Measurements from ENCODE around the gene CNTFR.
"Not testable (repeated sequence)": the region's sequence is repeated elsewhere in the genome, so short reads cannot be mapped to it uniquely, and the experiment has no call there.

The CNTFR gene

GRCh38 chr9:34589636-34590380, at the start of gene CNTFR:
Gene CNTFR (minus strand): TSS chr9:34589724. CDS start chr9:34568981, 20,743 bp downstream.
- no peak for DNase-seq

- not testable (repeated sequence) for DNase-seq
Measured at GRCh38 chr9:34639322-34639721, 49.8 kb upstream of the CNTFR start.

- no peak for DNase-seq
Measured at GRCh38 chr9:34638138-34638445, 48.6 kb upstream of the CNTFR start.

- DNase-seq, result peak; percentile 89 to 96
Measured at GRCh38 chr9:34637356-34638137, 48.0 kb upstream of the CNTFR start, which contains the start of gene SIGMAR1. Gene SIGMAR1 (minus strand): TSS chr9:34637787. CDS start chr9:34637697, 90 bp downstream.

- DNase-seq, result peak in 1 of 2 donors; percentile 15
Measured at GRCh38 chr9:34636791-34637355, 47.3 kb upstream of the CNTFR start.

- no peak for DNase-seq
Measured at GRCh38 chr9:34635556-34635955, 46.0 kb upstream of the CNTFR start.

GRCh38 chr9:34634551-34635248, 45.2 kb upstream of the CNTFR start:
- DNase-seq, result no peak

- DNase-seq, result peak; percentile 76 to 85
Measured at GRCh38 chr9:34633851-34634550, 44.5 kb upstream of the CNTFR start.

- no peak for DNase-seq
Measured at GRCh38 chr9:34633166-34633565, 43.6 kb upstream of the CNTFR start.

GRCh38 chr9:34630402-34631154, 41.1 kb upstream of the CNTFR start:
- no peak for DNase-seq

GRCh38 chr9:34629491-34629808, 39.9 kb upstream of the CNTFR start:
- no peak for DNase-seq

- peak in 1 of 2 donors; percentile 55 for DNase-seq
Measured at GRCh38 chr9:34628656-34629490, 39.3 kb upstream of the CNTFR start, which contains the start of gene ARID3C. Gene ARID3C (minus strand): TSS chr9:34629066. CDS start chr9:34628014, 1,052 bp downstream.

GRCh38 chr9:34627716-34628655, 38.5 kb upstream of the CNTFR start:
- DNase-seq, result no peak

- no peak for DNase-seq
Measured at GRCh38 chr9:34625186-34625486, 35.6 kb upstream of the CNTFR start.

- DNase-seq, result no peak
Measured at GRCh38 chr9:34624475-34625185, 35.1 kb upstream of the CNTFR start.

- DNase-seq, result peak; percentile 18 to 29
Measured at GRCh38 chr9:34623374-34624235, 34.1 kb upstream of the CNTFR start.

GRCh38 chr9:34620061-34620994, 30.8 kb upstream of the CNTFR start, which contains the start of gene DCTN3:
Gene DCTN3 (minus strand): TSS chr9:34620495. CDS start chr9:34620464, 31 bp downstream.
- peak; percentile 95 for DNase-seq

Measured in CD4-positive, alpha-beta T cell treated with Interferon alpha-2 for 1 hour (primary cell).